ENCODE measurements around the gene ANKRD6.

- TF ChIP-seq EP300 (IDR thresholded peaks at IDR 0.05) (no peak), POLR2A (IDR thresholded peaks at IDR 0.05) (no peak), POLR2AphosphoS5 (IDR thresholded peaks at IDR 0.05) (no peak)
- TF ChIP-seq, protein P1, sequence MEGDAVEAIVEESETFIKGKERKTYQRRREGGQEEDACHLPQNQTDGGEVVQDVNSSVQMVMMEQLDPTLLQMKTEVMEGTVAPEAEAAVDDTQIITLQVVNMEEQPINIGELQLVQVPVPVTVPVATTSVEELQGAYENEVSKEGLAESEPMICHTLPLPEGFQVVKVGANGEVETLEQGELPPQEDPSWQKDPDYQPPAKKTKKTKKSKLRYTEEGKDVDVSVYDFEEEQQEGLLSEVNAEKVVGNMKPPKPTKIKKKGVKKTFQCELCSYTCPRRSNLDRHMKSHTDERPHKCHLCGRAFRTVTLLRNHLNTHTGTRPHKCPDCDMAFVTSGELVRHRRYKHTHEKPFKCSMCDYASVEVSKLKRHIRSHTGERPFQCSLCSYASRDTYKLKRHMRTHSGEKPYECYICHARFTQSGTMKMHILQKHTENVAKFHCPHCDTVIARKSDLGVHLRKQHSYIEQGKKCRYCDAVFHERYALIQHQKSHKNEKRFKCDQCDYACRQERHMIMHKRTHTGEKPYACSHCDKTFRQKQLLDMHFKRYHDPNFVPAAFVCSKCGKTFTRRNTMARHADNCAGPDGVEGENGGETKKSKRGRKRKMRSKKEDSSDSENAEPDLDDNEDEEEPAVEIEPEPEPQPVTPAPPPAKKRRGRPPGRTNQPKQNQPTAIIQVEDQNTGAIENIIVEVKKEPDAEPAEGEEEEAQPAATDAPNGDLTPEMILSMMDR (IDR thresholded peaks at IDR 0.05) = no peak
These were observed 36.0 kb downstream of the ANKRD6 start for GRCh38 chr6:89468998-89469397.
